ENCODE data around the gene ADRA2C.

- TF ChIP-seq, protein P1, sequence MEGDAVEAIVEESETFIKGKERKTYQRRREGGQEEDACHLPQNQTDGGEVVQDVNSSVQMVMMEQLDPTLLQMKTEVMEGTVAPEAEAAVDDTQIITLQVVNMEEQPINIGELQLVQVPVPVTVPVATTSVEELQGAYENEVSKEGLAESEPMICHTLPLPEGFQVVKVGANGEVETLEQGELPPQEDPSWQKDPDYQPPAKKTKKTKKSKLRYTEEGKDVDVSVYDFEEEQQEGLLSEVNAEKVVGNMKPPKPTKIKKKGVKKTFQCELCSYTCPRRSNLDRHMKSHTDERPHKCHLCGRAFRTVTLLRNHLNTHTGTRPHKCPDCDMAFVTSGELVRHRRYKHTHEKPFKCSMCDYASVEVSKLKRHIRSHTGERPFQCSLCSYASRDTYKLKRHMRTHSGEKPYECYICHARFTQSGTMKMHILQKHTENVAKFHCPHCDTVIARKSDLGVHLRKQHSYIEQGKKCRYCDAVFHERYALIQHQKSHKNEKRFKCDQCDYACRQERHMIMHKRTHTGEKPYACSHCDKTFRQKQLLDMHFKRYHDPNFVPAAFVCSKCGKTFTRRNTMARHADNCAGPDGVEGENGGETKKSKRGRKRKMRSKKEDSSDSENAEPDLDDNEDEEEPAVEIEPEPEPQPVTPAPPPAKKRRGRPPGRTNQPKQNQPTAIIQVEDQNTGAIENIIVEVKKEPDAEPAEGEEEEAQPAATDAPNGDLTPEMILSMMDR (conservative IDR thresholded peaks at IDR 0.05; ENCODE audit: low read depth, low read length) = no peak
- no peak for TF ChIP-seq EZH2 (IDR thresholded peaks at IDR 0.05; ENCODE audit: low read length, unreplicated experiment)
Measured at GRCh38 chr4:3784454-3785291, 18.5 kb downstream of the ADRA2C start.
